Esophagus squamous epithelium (tissue), 5 donors: ENCODE measurements around the gene URGCP. TPM values are rescaled to one million over a fixed set of nuclear protein-coding genes. Genes with fewer than 3 reads are reported as not detected.
A peak's percentile ranks its signal among the peaks of the same experiment; 100 is the strongest.

Experiments
- DNase-seq: peaks from one replicate; lab custom pipeline; 2025; lab: John Stamatoyannopoulos, UW
- H3K27ac ChIP-seq, 4 donors: fragments of 200-600 bp; sonication (generic); one replicate each; pipeline ENCODE4 v1.5.1; 2016 to 2019; ENCODE audit warnings: mild to moderate bottlenecking in 1 of 4
- H3K27me3 ChIP-seq, 4 donors: fragments of 200-600 bp; sonication (generic); 1 replicate in 3 of 4; 2 replicates in 1 of 4; pipeline versions ENCODE4 v1.5.1 to v1.6.0; 2017 to 2021; ENCODE audit warnings: antibody characterized with exemption in 1 of 4
- H3K36me3 ChIP-seq, 3 donors: fragments of 200-600 bp; sonication (generic); one replicate each; pipeline ENCODE4 v1.5.1; 2016 to 2019
- H3K4me1 ChIP-seq, 3 donors: fragments of 200-600 bp; sonication (generic); one replicate each; pipeline ENCODE4 v1.5.1; 2017 to 2019
- H3K4me3 ChIP-seq, 4 donors: fragments of 200-600 bp; sonication (generic); 1 replicate in 3 of 4; 2 replicates in 1 of 4; pipeline ENCODE4 v1.5.1; 2016 to 2019; ENCODE audit warnings: mild to moderate bottlenecking in 2 of 4, moderate library complexity in 1 of 4
- H3K9me3 ChIP-seq, 3 donors: fragments of 200-600 bp; sonication (generic); one replicate each; pipeline ENCODE4 v1.5.1; 2016 to 2019
- POLR2A ChIP-seq, 4 donors: fragments of 450-650 bp; IDR thresholded peaks; one replicate each; pipeline ENCODE4 v1.6.1; 2017; ENCODE audit warnings: antibody characterized with exemption in 4 of 4, mild to moderate bottlenecking in 4 of 4, moderate library complexity in 3 of 4
- WGBS, 2 donors: methylation state at CpG; one replicate each; pipeline ENCODE4 v1.1.5; 2018; 5-methylcytosine and 5-hydroxymethylcytosine counted together
- intact Hi-C: fragments of 100-400 bp; cut with DNase I; formaldehyde crosslinking; loops from one replicate; pipeline ENCODE4 v1.15.0; 2022
- total RNA-seq, 4 donors: library from RNA; depleted of rRNA; stranded (reverse); fragments of >200 nt; gene quantifications; one replicate each; pipeline ENCODE4 v1.1.0, GENCODE V29; 2016
- TF ChIP-seq, protein P1 (sequence below), 6 experiments: fragments of 450-650 bp in 4 of 6; fragments of 200-600 bp in 2 of 6; sonication (generic) in 2 of 6; IDR thresholded peaks; one replicate each; pipeline ENCODE4 v1.5.1; 2016 to 2019; ENCODE audit warnings: antibody characterized with exemption in 6 of 6, mild to moderate bottlenecking in 4 of 6, moderate library complexity in 4 of 6
- donor health status: DM: yes; HTN: yes; CAD: no.

Gene URGCP, protein sequence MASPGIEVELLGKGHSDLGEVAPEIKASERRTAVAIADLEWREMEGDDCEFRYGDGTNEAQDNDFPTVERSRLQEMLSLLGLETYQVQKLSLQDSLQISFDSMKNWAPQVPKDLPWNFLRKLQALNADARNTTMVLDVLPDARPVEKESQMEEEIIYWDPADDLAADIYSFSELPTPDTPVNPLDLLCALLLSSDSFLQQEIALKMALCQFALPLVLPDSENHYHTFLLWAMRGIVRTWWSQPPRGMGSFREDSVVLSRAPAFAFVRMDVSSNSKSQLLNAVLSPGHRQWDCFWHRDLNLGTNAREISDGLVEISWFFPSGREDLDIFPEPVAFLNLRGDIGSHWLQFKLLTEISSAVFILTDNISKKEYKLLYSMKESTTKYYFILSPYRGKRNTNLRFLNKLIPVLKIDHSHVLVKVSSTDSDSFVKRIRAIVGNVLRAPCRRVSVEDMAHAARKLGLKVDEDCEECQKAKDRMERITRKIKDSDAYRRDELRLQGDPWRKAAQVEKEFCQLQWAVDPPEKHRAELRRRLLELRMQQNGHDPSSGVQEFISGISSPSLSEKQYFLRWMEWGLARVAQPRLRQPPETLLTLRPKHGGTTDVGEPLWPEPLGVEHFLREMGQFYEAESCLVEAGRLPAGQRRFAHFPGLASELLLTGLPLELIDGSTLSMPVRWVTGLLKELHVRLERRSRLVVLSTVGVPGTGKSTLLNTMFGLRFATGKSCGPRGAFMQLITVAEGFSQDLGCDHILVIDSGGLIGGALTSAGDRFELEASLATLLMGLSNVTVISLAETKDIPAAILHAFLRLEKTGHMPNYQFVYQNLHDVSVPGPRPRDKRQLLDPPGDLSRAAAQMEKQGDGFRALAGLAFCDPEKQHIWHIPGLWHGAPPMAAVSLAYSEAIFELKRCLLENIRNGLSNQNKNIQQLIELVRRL
- total RNA-seq: 10 to 100 TPM; 18.3 to 22.8 (median 21.1) TPM

DNA sequence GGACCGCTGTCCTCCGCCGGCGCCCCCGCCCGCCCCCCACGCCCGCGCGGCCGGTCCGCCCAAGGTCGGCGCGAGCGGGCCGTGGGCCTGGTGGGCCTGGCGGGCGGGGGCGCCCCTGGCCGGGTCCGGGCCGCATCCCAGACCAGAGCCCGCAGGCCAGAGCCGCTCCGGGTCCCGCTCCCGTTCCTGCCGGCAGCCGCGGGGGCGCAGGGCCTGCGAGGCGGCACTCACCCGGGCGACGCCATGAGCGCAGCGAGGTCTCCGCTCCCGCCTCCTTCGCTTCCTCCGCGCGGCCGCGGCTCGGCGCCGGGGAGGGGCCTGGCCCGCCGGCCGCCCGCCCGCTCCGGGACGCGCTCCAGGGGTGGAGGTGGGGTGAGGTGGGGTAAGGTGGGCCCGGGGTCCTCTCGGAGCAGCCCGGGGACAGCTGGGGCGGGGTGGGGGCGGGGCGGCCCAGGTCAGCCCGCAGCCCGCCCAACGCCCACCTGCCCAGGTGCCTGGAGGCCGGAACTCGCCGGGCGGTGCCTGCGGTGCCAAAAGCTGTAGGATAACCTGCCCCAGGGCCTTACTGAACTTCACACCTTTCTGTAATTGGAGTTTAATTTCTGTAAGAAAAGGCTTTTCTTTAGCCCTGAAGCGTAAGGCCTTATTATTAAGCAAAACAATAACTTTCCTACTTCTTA lies at the start of gene URGCP:
URGCP (minus strand) TSS at position 266 of the 680 bp plus-strand sequence; CDS start at position 245, 21 bp downstream.
- peak in 1 of 4 donors; percentile 40 for TF ChIP-seq POLR2A (IDR thresholded peaks at IDR 0.05)
- TF ChIP-seq, protein P1, sequence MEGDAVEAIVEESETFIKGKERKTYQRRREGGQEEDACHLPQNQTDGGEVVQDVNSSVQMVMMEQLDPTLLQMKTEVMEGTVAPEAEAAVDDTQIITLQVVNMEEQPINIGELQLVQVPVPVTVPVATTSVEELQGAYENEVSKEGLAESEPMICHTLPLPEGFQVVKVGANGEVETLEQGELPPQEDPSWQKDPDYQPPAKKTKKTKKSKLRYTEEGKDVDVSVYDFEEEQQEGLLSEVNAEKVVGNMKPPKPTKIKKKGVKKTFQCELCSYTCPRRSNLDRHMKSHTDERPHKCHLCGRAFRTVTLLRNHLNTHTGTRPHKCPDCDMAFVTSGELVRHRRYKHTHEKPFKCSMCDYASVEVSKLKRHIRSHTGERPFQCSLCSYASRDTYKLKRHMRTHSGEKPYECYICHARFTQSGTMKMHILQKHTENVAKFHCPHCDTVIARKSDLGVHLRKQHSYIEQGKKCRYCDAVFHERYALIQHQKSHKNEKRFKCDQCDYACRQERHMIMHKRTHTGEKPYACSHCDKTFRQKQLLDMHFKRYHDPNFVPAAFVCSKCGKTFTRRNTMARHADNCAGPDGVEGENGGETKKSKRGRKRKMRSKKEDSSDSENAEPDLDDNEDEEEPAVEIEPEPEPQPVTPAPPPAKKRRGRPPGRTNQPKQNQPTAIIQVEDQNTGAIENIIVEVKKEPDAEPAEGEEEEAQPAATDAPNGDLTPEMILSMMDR (IDR thresholded peaks at IDR 0.05): no peak
- peak within 1 kb of the TSS; percentile 85 to 96 (median 93) for H3K27ac ChIP-seq
- 0 to 14% methylated on average over 1 of the region's 73 CpGs for WGBS, 2 donors
- no peaks in the 10 kb centered on the region for H3K9me3 ChIP-seq
- DNase-seq: no peak
- H3K36me3 ChIP-seq: peaks cover 0 to 3% (median 0%) of the 10 kb centered on the region in 3 donors
- H3K27me3 ChIP-seq: no peaks in the 10 kb centered on the region
- peaks cover 0 to 46% (median 24%) of the 10 kb centered on the region in 3 donors for H3K4me1 ChIP-seq
- intact Hi-C loops: no loop called here
- peak within 1 kb of the TSS; percentile 61 to 94 (median 78) for H3K4me3 ChIP-seq

DNA sequence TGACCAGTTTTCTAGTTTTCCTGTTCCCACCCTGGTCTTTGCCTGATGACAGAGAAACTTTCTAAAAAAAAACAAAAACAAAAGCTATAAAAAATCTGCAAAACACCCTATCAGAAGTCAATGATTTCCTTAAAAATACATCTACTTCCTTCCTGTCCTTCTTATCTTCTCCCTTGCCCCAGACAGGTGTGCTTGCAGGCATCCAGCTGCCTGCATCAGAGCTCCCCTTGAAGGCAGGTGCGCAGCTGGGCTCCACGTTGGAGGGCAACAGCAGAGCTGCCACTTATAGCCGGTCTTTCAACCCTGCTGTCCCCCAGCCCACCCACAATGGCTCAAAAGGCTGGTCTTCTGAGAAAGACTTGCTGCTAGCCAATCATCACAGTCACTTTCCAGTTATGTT lies 49.6 kb upstream of the URGCP start:
- DNase-seq: no peak

DNA sequence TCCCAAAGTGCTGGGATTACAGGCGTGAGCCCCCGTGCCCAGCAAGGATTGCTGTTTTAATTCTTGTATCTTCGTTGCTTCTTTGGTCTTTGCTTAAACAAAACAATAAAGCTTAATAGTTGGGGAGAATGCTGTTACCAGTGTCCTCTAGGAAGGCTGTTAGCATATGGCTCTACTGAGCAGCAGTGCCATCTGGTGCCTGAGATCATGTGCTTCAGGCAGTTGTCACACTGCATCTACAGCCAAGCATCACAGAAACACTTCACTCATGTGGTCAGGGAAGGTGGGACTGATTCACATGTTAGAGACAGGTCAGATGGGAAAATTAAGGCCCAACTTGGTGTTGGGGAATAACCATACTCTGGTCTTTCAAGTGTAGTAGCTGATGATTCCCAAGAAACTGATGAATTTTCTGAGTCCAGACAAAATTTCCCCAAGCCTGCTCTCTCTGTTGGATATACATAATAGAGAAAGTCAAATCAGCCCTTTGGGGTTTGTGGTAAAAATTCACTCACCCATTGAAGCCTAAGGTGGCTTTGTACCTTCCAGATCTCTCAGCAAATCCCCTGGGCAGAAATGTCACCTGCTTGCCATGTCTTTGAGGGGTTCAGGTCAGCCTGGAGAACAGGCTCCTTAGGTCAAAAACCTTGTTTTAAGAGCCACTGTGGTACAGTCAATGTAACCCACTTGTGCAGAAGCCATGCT lies 48.3 kb upstream of the URGCP start:
- Histone ChIP-seq H3K4me3 (no peak overlapping the region), H3K27ac (no peak overlapping the region), H3K27me3 (no peaks in the 10 kb centered on the region), H3K4me1 (no peaks in the 10 kb centered on the region), H3K9me3 (no peaks in the 10 kb centered on the region), H3K36me3 (peaks cover 5 to 76% (median 13%) of the 10 kb centered on the region in 3 donors)
- TF ChIP-seq, protein P1 (IDR thresholded peaks at IDR 0.05): peak in 5 of 6 experiments; percentile 14 to 45 (median 27)
- TF ChIP-seq POLR2A (IDR thresholded peaks at IDR 0.05): no peak
- WGBS, 2 donors: 60 to 77% methylated on average over 3 of the region's 3 CpGs
- DNase-seq: no peak
- intact Hi-C loops: no loop called here

More for the DNA sequence above, 49.6 kb upstream of the URGCP start:
- WGBS, 2 donors: 85% methylated on average over 3 of the region's 3 CpGs; no CpG with 5 or more reads in 1 of the 2 donors
- no peaks in the 10 kb centered on the region for H3K9me3 ChIP-seq
- no peak overlapping the region for H3K4me3 ChIP-seq
- TF ChIP-seq, protein P1 (IDR thresholded peaks at IDR 0.05): no peak
- TF ChIP-seq POLR2A (IDR thresholded peaks at IDR 0.05): no peak
- H3K4me1 ChIP-seq: no peaks in the 10 kb centered on the region
- H3K27me3 ChIP-seq: no peaks in the 10 kb centered on the region
- H3K36me3 ChIP-seq: peaks cover 0 to 76% (median 6%) of the 10 kb centered on the region in 3 donors
- intact Hi-C loops: no loop called here
- H3K27ac ChIP-seq: no peak overlapping the region

DNA sequence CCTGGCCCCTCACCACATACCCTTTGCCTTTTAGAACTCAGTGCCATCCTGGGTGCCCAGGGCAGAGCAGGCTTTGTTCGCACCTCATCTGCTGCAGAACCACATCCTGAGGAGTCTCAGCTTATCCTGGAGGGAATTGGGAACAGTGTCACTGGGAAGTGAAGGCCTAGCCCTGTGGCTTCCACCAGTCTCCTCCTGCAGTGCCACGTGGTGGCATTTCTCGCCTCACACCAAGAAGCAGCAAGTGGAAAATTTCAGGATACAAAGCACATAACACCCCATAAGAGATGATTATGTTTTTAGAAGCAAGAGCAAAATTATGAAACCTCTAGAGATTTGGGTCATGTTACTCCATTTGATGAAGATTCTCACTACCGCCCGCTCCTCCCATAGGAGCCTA lies 46.7 kb upstream of the URGCP start:
- no peaks in the 10 kb centered on the region for H3K4me1 ChIP-seq
- no peaks in the 10 kb centered on the region for H3K27me3 ChIP-seq
- TF ChIP-seq POLR2A (IDR thresholded peaks at IDR 0.05): no peak
- TF ChIP-seq, protein P1 (IDR thresholded peaks at IDR 0.05): no peak
- no peak overlapping the region for H3K27ac ChIP-seq
- no peak overlapping the region for H3K4me3 ChIP-seq
- intact Hi-C loops: no loop called here
- H3K36me3 ChIP-seq: peaks cover 5 to 83% (median 13%) of the 10 kb centered on the region in 3 donors
- 94% methylated on average over 4 to 5 of the region's 5 CpGs for WGBS, 2 donors
- H3K9me3 ChIP-seq: no peaks in the 10 kb centered on the region
- DNase-seq: no peak
